ENCODE measurements around the gene NPDC1.

The NPDC1 gene

DNA sequence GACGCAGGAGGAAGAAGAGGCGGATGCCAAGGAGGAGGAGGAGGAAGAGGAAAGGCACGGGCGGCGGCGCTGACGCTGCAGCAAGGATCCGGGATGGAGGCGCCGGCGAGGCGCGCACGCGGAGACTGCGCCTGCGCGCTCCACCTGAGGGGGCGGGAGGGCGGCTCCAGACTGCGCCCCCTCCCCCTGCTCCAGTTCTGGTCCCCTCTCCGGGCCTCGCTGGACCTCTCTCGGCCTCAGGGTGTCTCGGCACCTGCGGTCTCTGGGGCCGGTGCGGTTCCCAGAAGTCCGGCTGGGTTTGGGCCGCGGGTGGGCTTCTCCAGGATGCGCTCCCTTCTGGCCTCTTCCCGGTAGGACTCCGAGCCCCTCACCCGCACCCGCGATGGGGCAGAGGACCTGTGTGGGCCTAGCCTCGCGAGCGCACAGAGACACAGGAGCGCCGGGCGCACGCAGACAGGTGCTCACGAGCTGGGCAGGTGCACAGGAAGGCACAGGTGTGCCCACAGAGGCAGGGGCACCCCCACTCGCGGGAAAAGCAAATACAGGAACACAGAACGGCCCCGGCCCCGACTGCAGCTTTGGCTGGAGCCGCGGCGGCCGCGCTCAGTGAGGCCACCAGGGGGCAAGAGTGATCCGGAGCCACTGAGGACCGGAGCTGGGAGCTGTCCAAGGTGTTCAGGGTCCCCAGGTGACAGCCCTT is at the start of gene NPDC1:
NPDC1 (minus strand) TSS at position 90 of the 700 bp plus-strand sequence. CDS start 188 bp downstream, outside the sequence.
- peak; percentile 68 for DNase-seq (ENCODE audit: low read depth)

DNA sequence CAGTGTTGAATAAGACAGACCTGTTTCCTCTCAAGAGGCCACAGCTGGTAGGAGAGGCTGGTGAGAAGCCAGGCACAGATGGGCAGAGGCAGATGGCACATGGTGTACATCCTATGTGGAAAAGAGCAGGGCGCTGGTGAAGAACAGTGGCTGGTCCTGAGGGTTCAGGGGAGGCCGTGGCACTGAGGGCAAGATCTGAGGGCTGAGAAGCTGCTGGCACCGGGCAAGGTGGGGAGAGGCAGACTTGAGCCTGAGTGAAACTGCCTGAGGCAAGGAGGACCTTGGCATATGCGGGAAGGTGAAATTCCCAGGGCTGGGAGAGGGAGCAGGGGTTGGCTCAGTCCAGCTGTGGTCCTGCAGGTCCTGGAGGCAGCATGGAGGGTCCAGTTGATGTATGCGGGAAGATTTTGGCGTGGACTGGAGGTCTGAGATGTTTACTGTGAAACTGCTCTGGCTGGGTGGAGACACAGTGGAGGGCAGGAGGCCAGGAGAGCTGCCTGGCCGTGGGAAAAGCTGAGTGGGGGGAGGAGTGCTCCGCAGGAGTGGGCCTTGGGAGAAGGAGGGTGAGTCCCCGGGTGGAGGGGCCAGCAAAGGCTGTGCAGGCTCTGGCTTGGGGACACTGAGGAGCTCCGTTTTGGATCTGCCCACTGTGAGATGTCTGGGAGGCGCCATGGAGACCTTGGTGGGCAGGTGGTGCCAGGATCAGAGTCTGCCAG is 43.4 kb upstream of the NPDC1 start:
- no peak for DNase-seq (ENCODE audit: low read depth)

GRCh38 chr9:137088121-137088520 is 42.1 kb upstream of the NPDC1 start:
- no peak for DNase-seq (ENCODE audit: low read depth)

DNA sequence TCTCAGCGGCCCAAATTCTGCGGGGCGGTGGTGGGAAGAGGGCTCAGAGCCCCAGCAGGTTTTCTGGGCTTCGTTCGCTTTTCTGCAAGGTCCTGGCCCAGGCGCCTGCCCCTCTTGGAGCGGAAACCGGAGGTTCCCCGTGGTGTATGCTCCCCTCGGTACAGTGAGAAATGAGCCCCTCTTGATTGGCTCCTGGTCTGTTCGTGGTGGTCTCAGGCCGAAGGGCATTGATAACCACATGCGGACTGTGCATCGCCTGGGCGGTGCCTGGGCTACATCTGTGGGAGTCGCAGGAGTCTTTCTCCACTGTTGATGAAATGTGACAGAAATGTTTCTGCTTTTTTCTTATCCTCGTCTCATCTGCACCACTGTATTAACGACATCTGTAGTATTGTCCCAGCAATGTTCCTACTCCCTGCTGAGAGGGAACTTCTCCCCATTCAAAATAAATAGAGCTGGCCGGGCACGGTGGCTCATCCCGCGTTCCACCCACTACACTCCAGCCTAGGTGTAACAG is 41.5 kb upstream of the NPDC1 start:
- no peak for DNase-seq (ENCODE audit: low read depth)

GRCh38 chr9:137086531-137087408 is 40.8 kb upstream of the NPDC1 start, which contains the start of gene MAN1B1:
TSS of gene MAN1B1 (plus strand) at chr9:137086985. CDS start at chr9:137087000, 15 bp downstream.
- DNase-seq (ENCODE audit: low read depth), result peak; percentile 99

DNA sequence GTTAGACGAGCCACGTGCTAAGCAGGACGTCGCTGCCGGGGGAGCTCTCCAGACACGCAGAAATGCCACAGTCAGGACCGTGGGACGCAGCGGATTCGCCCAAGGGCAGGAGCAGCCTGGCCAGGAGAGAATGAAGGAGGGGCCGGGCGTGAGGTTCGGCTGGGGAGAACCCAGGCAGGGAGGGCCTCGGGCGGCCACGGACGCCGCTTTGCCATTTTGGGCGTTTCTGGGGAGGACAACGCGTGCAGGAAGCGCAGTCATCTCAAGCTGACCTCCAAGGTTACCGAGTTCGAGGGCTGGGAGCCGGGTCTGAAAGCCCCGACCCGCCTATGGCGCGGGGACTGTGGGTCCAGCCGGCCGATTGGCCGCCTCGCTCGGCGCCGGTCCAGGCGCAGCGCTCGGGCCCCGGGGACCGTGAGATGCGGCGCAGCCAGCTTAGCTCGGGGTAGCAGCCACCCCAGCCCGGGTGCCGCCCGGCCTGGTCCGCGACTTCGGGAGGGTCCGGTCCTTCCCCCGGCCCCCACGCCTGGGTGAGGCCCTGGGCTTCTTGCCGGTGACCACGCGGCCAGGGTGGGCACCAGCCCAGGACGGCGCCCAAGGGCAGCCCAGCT is 40.0 kb upstream of the NPDC1 start:
- DNase-seq (ENCODE audit: low read depth), result no peak

- DNase-seq (ENCODE audit: low read depth), result no peak
Measured at GRCh38 chr9:137084526-137084925, 38.5 kb upstream of the NPDC1 start.

DNA sequence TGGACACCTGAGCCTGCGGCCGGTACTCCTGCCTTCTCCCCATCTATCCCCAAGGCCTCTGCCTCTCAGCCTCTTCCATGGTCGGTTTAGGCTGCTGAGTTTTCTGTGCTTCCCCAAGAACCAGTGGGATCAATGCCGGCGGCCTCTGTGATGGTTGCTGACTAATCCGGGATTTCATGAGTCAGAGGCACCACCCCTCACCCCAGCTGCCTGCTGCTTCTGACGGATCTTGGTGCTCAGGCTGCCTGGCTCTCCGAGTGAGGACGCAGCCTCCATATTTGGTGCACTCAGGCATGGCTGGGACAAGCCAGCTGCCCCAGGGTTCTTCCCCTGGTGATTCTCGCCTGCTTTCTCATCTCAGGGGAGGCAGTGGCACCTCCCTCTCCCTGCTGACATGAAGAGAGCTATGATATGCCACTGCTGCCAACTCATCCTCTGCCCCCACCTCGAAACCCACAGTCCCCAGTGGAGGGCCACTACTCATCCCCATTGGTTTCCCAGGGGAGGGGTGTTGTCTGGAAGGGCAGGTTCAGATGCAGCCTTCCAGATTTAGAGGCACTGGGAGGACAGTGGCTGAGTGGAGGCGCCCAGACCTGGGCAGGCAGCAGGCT is 37.5 kb upstream of the NPDC1 start:
- DNase-seq (ENCODE audit: low read depth), result no peak

GRCh38 chr9:137082925-137083290 is 36.9 kb upstream of the NPDC1 start:
- DNase-seq (ENCODE audit: low read depth), result no peak

GRCh38 chr9:137082222-137082924 is 36.4 kb upstream of the NPDC1 start:
- no peak for DNase-seq (ENCODE audit: low read depth)

DNA sequence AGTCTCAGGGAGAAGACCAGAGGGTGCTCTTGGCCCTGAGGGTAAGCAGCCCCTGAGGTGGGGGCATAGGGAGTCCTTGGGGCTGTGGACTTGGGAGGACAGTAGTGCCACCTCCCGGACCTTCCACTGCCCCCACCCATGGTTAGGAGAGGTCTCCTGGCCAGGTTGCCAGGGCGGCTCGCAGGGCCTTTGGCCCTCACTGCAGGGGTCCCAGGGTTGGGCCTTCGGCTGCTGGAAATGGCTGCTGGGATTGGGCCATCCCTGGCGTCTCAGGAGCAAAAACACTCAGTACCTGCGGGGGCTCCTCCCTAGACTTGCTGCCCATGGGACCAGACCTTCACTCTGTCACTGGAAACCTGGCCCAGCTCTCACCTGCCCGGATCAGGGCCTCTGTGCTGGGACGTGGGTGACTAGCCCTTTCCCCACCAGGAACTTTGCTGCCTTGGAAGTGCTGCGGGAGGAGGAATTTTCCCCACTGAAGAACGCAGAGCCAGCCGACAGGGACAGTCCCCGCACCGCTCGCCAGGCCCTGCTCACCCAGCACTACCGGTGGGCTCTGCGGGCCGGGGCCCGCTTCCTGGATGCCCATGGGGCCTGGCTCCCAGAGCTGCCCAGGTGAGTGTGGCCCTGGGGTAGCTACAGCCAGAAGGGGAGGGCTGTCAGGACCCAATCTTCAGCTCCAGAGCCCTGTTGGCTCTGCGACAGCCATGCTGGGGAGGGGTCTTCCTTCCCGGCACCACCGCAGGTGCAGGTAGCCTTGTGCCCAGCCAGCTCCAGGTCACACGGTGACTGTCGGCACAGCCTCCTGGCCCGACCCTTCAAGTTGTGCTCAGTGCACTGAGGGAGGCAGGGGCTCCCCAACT is 34.5 kb upstream of the NPDC1 start:
- DNase-seq (ENCODE audit: low read depth), result no peak

GRCh38 chr9:137079401-137079787 is 33.4 kb upstream of the NPDC1 start:
- no peak for DNase-seq (ENCODE audit: low read depth)

- no peak for DNase-seq (ENCODE audit: low read depth)
Measured at GRCh38 chr9:137078701-137079400, 32.9 kb upstream of the NPDC1 start.

DNA sequence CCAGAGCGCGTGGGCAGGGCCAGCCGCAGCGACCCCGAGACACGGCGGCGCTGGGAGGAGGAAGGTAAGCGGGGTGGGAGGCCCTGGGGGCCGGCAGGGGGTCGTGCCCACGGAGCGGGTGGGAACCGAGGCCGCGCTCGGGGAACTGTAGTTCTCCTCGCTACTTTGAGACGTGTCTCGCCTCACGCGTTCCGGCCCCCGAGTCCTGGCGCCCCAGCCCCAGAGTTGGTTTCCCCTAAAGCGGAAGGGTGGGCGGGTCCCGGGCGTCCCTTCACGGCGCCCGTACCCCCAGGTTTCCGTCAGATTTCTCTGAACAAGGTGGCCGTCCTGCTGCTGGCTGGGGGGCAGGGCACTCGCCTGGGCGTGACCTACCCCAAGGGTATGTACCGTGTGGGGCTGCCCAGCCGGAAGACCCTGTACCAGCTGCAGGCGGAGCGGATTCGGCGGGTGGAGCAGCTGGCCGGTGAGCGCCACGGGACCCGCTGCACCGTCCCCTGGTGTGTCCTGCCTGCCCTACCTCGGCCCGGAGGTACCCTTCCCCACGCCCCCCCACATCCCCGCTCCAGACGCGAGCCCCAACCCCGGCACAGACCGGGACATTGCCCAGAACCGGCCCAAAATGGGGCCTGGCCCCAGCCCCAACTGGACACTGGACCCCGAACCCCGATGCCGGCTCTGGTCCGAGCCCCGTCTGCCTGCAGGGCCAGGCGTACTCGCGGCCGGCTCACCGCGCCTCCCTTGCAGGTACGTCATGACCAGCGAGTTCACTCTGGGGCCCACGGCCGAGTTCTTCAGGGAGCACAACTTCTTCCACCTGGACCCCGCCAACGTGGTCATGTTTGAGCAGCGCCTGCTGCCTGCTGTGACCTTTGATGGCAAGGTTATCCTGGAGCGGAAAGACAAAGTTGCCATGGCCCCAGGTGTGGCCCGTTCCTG is 32.0 kb upstream of the NPDC1 start:
- DNase-seq (ENCODE audit: low read depth), result no peak

GRCh38 chr9:137077010-137077747 is 31.2 kb upstream of the NPDC1 start, which contains the start of gene UAP1L1:
TSS of gene UAP1L1 (plus strand) at chr9:137077517. CDS start at chr9:137077533, 16 bp downstream.
- DNase-seq (ENCODE audit: low read depth), result no peak

GRCh38 chr9:137076636-137077009 is 30.6 kb upstream of the NPDC1 start:
- no peak for DNase-seq (ENCODE audit: low read depth)

DNA sequence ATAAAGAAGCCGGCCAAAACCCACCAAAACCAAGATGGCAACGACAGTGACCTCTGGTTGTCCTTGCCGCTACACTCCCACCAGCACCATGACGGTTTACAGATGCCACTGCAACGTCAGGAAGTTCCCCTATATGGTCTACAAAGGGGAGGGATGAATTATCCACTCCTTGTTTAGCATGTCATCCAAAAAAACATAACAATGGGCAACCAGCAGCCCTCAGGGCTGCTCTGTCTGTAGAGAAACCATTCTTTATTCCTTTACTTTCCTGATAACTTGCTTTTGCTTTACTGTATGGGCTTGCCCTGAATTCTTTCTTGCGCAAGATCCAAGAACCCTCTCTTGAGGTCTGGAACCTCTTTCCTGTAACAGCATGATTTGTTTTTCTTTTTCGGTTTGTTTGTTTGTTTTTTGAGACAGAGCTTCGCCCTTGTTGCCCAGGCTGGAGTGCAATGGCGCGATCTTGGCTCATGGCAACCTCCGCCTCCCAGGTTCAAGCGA is 29.3 kb upstream of the NPDC1 start:
- no peak for DNase-seq (ENCODE audit: low read depth)
